K562 (cell line): ENCODE results near the gene PPP1R12B. TPM values are rescaled to one million over a fixed set of nuclear protein-coding genes. Genes with fewer than 3 reads are reported as not detected.
A peak's percentile ranks its signal among the peaks of the same experiment; 100 is the strongest.

Source experiments
- ATAC-seq: fragments of 200-7000 bp; cut with Tn5 transposase; 3 replicates; pipeline ENCODE4 v1.9.1; 2020; ENCODE audit warnings: moderate library complexity
- BruUV-seq: library from RNA; stranded (reverse); fragments of 400-500 nt; replicated peaks from 2 replicates; lab custom pipeline; 2021; lab: Mats Ljungman, UMichigan
- CTCF ChIA-PET: fragments of 300-600 bp; formaldehyde crosslinking; extraction: SDS; loops from one replicate; lab custom pipeline; 2021; ENCODE audit warnings: low intra/inter-chr PET ratio; lab: Yijun Ruan, JAX
- POLR2A ChIA-PET: fragments of 300-600, 350-650 bp; sonication (Branson Sonifier 250); formaldehyde crosslinking; extraction: SDS; loops from one replicate; lab custom pipeline; 2021; ENCODE audit warnings: antibody characterized with exemption, inconsistent platforms; lab: Yijun Ruan, JAX
- DNase-seq, 4 experiments: peaks; one replicate each; pipeline versions ENCODE4 v3.0.0 to v3.0.0-alpha.2; 2011 to 2018; ENCODE audit warnings: low spot score in 3 of 4, mixed read lengths in 3 of 4; ENCODE audit errors: extremely low read depth in 1 of 4
- FAIRE-seq: peaks from 2 replicates; lab custom pipeline; 2011; peaks lifted over from hg19 to GRCh38; lab: Jason Lieb, UNC
- H2AFZ ChIP-seq: 2 replicates; pipeline ENCODE4 v1.6.0; 2011; ENCODE audit warnings: low read depth, low read length, control low read depth, inconsistent platforms
- H3K27ac ChIP-seq: fragments of 200-600 bp; 3 replicates; pipeline ENCODE4 v1.8.0; 2011; ENCODE audit warnings: low read depth, mild to moderate bottlenecking, control low read depth, inconsistent platforms, low read length, moderate library complexity, mixed read lengths; ENCODE audit errors: extremely low read depth
- H3K27me3 ChIP-seq, 2 experiments: fragments of 300-600 bp in 1 of 2; 2 replicates in 1 of 2; 3 replicates in 1 of 2; pipeline versions ENCODE4 v1.6.0 to v1.8.0; 2011; ENCODE audit warnings: inconsistent platforms in 2 of 2, low read length in 2 of 2, mild to moderate bottlenecking in 1 of 2, mixed read lengths in 1 of 2, moderate library complexity in 1 of 2; ENCODE audit not compliant: control insufficient read depth in 2 of 2, insufficient read depth in 2 of 2
- H3K36me3 ChIP-seq: fragments of 300-600 bp; 3 replicates; pipeline ENCODE4 v1.8.0; 2011; ENCODE audit warnings: mild to moderate bottlenecking, low read length, inconsistent platforms; ENCODE audit not compliant: control insufficient read depth, insufficient read depth
- H3K4me1 ChIP-seq, 2 experiments: fragments of 200-600 bp in 1 of 2; replicated peaks in 1 of 2; 2 replicates in 1 of 2; 3 replicates in 1 of 2; pipeline versions ENCODE4 v1.5.1 to v1.8.0; 2011; ENCODE audit warnings: inconsistent platforms in 2 of 2, low read length in 2 of 2, mild to moderate bottlenecking in 1 of 2, mixed read lengths in 1 of 2, moderate library complexity in 1 of 2; ENCODE audit not compliant: control insufficient read depth in 2 of 2, insufficient read depth in 2 of 2
- H3K4me2 ChIP-seq: 2 replicates; pipeline ENCODE4 v1.6.1; 2011; ENCODE audit warnings: low read length, control low read depth, inconsistent platforms, mixed read lengths; ENCODE audit not compliant: insufficient read depth
- H3K4me3 ChIP-seq: fragments of 200-600 bp; sonication (generic), shearing (Covaris generic); 2 replicates; pipeline ENCODE4 v1.5.1; 2016; ENCODE audit warnings: control low read depth, inconsistent platforms
- H3K79me2 ChIP-seq: fragments of 200-600 bp; 3 replicates; pipeline ENCODE4 v1.8.0; 2011; ENCODE audit warnings: low read length, inconsistent platforms; ENCODE audit not compliant: control insufficient read depth, insufficient read depth
- H3K9ac ChIP-seq, 2 experiments: 2 replicates each; pipeline versions ENCODE4 v1.6.0 to v1.6.1; 2011; ENCODE audit warnings: low read depth in 2 of 2, low read length in 2 of 2, control low read depth in 1 of 2, inconsistent platforms in 1 of 2, mild to moderate bottlenecking in 1 of 2, mixed read lengths in 1 of 2; ENCODE audit not compliant: insufficient read depth in 1 of 2
- H3K9me1 ChIP-seq: one replicate; pipeline ENCODE4 v1.6.0; 2011; ENCODE audit warnings: inconsistent platforms, mild to moderate bottlenecking, low read length, moderate library complexity; ENCODE audit not compliant: control insufficient read depth, insufficient read depth
- H3K9me3 ChIP-seq: replicated peaks from 2 replicates; pipeline ENCODE4 v1.5.1; 2011; ENCODE audit warnings: low read depth, low read length, inconsistent platforms; ENCODE audit not compliant: control insufficient read depth, insufficient read depth
- H4K20me1 ChIP-seq: replicated peaks from 2 replicates; pipeline ENCODE4 v1.6.1; 2011; ENCODE audit warnings: low read length, inconsistent platforms, mixed read lengths; ENCODE audit not compliant: control insufficient read depth, insufficient read depth
- COPS2 ChIP-seq: fragments of 450-650 bp; conservative IDR thresholded peaks from 2 replicates; pipeline ENCODE4 v1.6.1; 2016; ENCODE audit warnings: mild to moderate bottlenecking, moderate library complexity
- CTCF ChIP-seq, 3 experiments: IDR thresholded peaks in 2 of 3; conservative IDR thresholded peaks in 1 of 3; 2 replicates each; pipeline ENCODE4 v1.5.1; 2011 to 2012; ENCODE audit warnings: low read length in 3 of 3, mild to moderate bottlenecking in 3 of 3, control low read depth in 2 of 3, improper control_type of control experiment in 1 of 3, inconsistent platforms in 1 of 3, low read depth in 1 of 3, mixed read lengths in 1 of 3, moderate library complexity in 1 of 3; ENCODE audit not compliant: insufficient read depth in 2 of 3
- DEAF1 ChIP-seq: fragments of 450-650 bp; formaldehyde crosslinking; IDR thresholded peaks from 2 replicates; pipeline ENCODE4 v1.4.0; 2020; ENCODE audit warnings: mild to moderate bottlenecking, moderate library complexity
- FOXP1 ChIP-seq: sonication (generic); formaldehyde crosslinking; IDR thresholded peaks from 2 replicates; pipeline ENCODE4 v1.8.0; 2022; ENCODE audit warnings: mild to moderate bottlenecking, missing genetic modification reagents
- HINFP ChIP-seq: fragments of 450-650 bp; conservative IDR thresholded peaks from 2 replicates; pipeline ENCODE4 v1.6.1; 2016; ENCODE audit warnings: missing genetic modification characterization, low read depth, mild to moderate bottlenecking, control low read depth, missing compliant biosample characterization
- NCOA1 ChIP-seq: fragments of 450-650 bp; IDR thresholded peaks from 2 replicates; pipeline ENCODE4 v1.6.1; 2016; ENCODE audit warnings: low read depth
- POLR3A ChIP-seq: IDR thresholded peaks from 2 replicates; pipeline ENCODE4 v1.6.1; 2011; ENCODE audit warnings: borderline replicate concordance, mild to moderate bottlenecking, moderate library complexity; ENCODE audit not compliant: insufficient read length, insufficient read depth; ENCODE audit errors: extremely low read depth
- POLR3G ChIP-seq: IDR thresholded peaks from 2 replicates; pipeline ENCODE4 v1.6.1; 2011; ENCODE audit not compliant: insufficient read length, insufficient replicate concordance; ENCODE audit errors: extremely low read depth
- POU5F1 ChIP-seq: fragments of 150-350 bp; IDR thresholded peaks from 2 replicates; pipeline ENCODE4 v1.6.1; 2014; ENCODE audit warnings: borderline replicate concordance, low read length, low read depth, mild to moderate bottlenecking; ENCODE audit not compliant: partially characterized antibody
- SRF ChIP-seq, 2 experiments: fragments of 250-450, 450-650 bp in 1 of 2; sonication (Bioruptor Pico) in 1 of 2; sonication (generic) in 1 of 2; formaldehyde crosslinking; IDR thresholded peaks; 2 replicates each; pipeline versions ENCODE4 v1.5.0 to v1.5.1; 2020 to 2022; ENCODE audit warnings: mild to moderate bottlenecking in 1 of 2, missing genetic modification reagents in 1 of 2
- TEAD1 ChIP-seq, 2 experiments: fragments of 450-650 bp in 1 of 2; sonication (generic) in 1 of 2; formaldehyde crosslinking; IDR thresholded peaks; 2 replicates each; pipeline versions ENCODE4 v1.4.0 to v1.8.0; 2020 to 2022; ENCODE audit warnings: mild to moderate bottlenecking in 2 of 2, missing genetic modification reagents in 1 of 2
- TEAD2 ChIP-seq: fragments of 450-650 bp; IDR thresholded peaks from 2 replicates; pipeline ENCODE4 v1.6.1; 2016; ENCODE audit warnings: missing genetic modification characterization, control low read depth, missing compliant biosample characterization
- ZFX ChIP-seq: sonication (generic); formaldehyde crosslinking; IDR thresholded peaks from 2 replicates; pipeline ENCODE4 v1.8.0; 2022; ENCODE audit warnings: mild to moderate bottlenecking, missing genetic modification reagents, moderate library complexity
- ZNF165 ChIP-seq: fragments of 250-450 bp; sonication (Bioruptor Pico); IDR thresholded peaks from 2 replicates; pipeline ENCODE4 v1.4.0; 2020; ENCODE audit warnings: borderline replicate concordance
- WGBS: fragments of 100-300 bp; shearing (Covaris generic); methylation state at CpG from one replicate; pipeline ENCODE4 v1.1.6; 2016; ENCODE audit warnings: low coverage, mixed read lengths; ENCODE audit not compliant: insufficient coverage; ENCODE audit errors: missing lambda C conversion rate; 5-methylcytosine and 5-hydroxymethylcytosine counted together
- in situ Hi-C: fragments of 300-500 bp; cut with MboI; formaldehyde crosslinking; loops from 4 replicates; pipeline ENCODE4 v1.15.0; 2018; ENCODE audit warnings: inconsistent platforms, mixed read lengths
- intact Hi-C: fragments of 100-400 bp; cut with micrococcal nuclease; formaldehyde crosslinking; loops from 2 replicates; pipeline ENCODE4 v1.14.2; 2022
- polyA plus RNA-seq, 8 experiments: library from polyadenylated mRNA; depleted of rRNA in 4 of 8; stranded (reverse) in 5 of 8; unstranded in 3 of 8; fragments of >200 nt; fragmentation: Nextera tagmentation in 2 of 8; fragmentation: Illumina TruSeq in 1 of 8; extraction: Ambion mirVana in 2 of 8; extraction: Trizol in 1 of 8; gene quantifications; 2 replicates each; pipeline versions ENCODE4 v1.2.1 to v1.2.3, GENCODE V29; 2011 to 2014; ENCODE audit warnings: inconsistent platforms in 1 of 8, missing spikeins in 1 of 8
- total RNA-seq, 7 experiments: library from RNA; depleted of rRNA in 6 of 7; stranded (reverse); fragments of >200 nt in 6 of 7; fragmentation: Illumina TruSeq in 2 of 7; extraction: Trizol in 2 of 7; gene quantifications; 2 replicates each; pipeline versions ENCODE4 v1.2.1 to v1.2.3, GENCODE V29; 2011 to 2021; ENCODE audit warnings: low replicate concordance in 1 of 7

The PPP1R12B gene
- total and polyA plus RNA-seq, 9 of the 15 experiments (the other 6 are each of a cell fraction or from before 2014, with no cell fraction given) = 0.73 to 16.9 (median 13.6) TPM

- 9% methylated on average over 22 of the region's 28 CpGs for WGBS
- intact Hi-C loops = no loop called here
- ChIA-PET POLR2A (interaction anchor here (0.6 to 1.6 kb wide), 4 partner anchors 9 to 483 kb away, joined by 3 to 6 read pairs (median 4); no protein-coding TSS in a partner anchor), CTCF (interaction anchor here (1.1 to 2.3 kb wide), 4 partner anchors 25 to 433 kb away, joined by 3 to 9 read pairs (median 6); no protein-coding TSS in a partner anchor)
- Histone ChIP-seq H3K9ac (no peak overlapping the region), H3K79me2 (no peaks in the 10 kb centered on the region), H3K27me3 (peaks cover 7 to 35% of the 10 kb centered on the region in 2 experiments; a peak in 4 of 5 replicates), H3K9me3 (no peaks in the 10 kb centered on the region), H3K4me3 (no peak overlapping the region), H3K4me2 (no peak overlapping the region), H3K27ac (no peak overlapping the region), H3K9me1 (peaks cover 6% of the 10 kb centered on the region), H3K4me1 (peaks cover 0 to 16% of the 10 kb centered on the region in 2 experiments; a peak in 3 of 5 replicates), H3K36me3 (no peaks in the 10 kb centered on the region; the same call in 2 of the 3 replicates), H2AFZ (0 out of 2 replicates have a peak overlapping the region, but pooled peaks have one; percentile 14), H4K20me1 (peaks cover 10% of the 10 kb centered on the region)
- BruUV-seq = no TSS peak
- FAIRE-seq (no peak), ATAC-seq (peak; percentile 97), DNase-seq (peak; percentile 85 to 88 (median 87))
- in situ Hi-C loops = loop anchor here (10.0 kb wide), 1 partner anchor 929 kb away; no protein-coding TSS in a partner anchor
- TF ChIP-seq ZFX (CRISPR knock-in tag) (peak; percentile 19; the same call in 1 of the 2 replicates), POU5F1 (no peak), POLR3G (no peak), HINFP (tag) (no peak), CTCF (IDR thresholded peaks at IDR 0.05 in 2 of 3, conservative IDR thresholded peaks at IDR 0.05 in 1 of 3; ENCODE audit: insufficient read depth in 2 of 3, low read depth in 1 of 3, low read length in 3 of 3) (peak; percentile 67 to 88 (median 81)), COPS2 (no peak), NCOA1 (no peak), POLR3A (no peak), DEAF1 (CRISPR knock-in tag) (peak; percentile 61; the same call in 1 of the 2 replicates), TEAD2 (tag) (no peak), ZNF165 (CRISPR knock-in tag) (no peak), TEAD1 (CRISPR knock-in tag; IDR thresholded peaks at IDR 0.05) (0 out of 4 replicates have a peak, but pooled peaks of 1 of the 2 experiments have one; percentile 32), FOXP1 (CRISPR knock-in tag) (0 out of 2 replicates have a peak, but pooled peaks have one; percentile 22), SRF (CRISPR knock-in tag; IDR thresholded peaks at IDR 0.05) (no peak)
Observed at GRCh38 chr1:202625416-202626360, 277.2 kb downstream of the PPP1R12B start.
